ENCODE data around the gene PITRM1.

PITRM1 gene

GRCh38 chr10:3100093-3100792 is 72.3 kb downstream of the PITRM1 start:
- DNase-seq = no peak

DNA sequence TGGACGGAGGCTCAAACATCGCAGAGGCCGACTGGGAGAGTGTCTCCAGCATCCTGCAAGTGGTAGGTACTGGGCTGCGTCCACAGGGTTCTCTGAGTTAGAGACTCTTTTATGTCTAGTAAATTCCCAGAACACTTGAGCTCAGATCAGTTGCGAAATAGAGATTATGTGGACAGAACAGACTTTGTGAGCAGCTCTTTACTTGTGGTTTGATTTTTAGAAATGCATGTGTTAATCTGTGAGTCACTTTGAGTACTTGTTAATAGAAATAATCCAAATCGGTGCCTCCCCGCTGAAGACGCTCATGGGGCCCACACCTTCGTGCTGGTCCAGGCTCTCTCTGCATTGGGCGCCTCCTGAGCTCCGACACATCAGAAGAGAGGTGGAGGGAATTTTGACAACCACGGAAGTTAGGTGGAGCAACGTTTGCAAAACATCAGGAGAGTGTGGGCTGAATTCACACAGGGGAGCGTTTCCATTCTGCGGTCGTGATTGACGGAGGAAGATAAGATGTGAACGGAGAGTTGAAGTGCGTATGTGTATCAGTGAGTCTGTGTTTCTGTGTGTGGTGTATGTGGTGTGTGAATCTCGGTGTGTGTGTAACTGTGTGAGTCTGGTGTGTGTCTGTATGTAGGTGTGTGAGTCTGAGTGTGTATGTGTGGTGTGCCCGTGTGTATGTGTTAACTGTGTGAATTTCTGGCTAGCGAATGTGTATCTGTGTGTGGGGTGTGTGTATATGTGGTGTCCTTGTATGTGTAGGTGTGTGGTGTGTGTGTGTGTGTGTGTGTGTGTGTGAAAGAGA is 73.1 kb downstream of the PITRM1 start:
- DNase-seq = no peak

GRCh38 chr10:3098689-3099088 is 73.9 kb downstream of the PITRM1 start:
- no peak for DNase-seq

- DNase-seq = no peak
Measured at GRCh38 chr10:3097160-3097559, 75.4 kb downstream of the PITRM1 start.

- no peak for DNase-seq
Measured at GRCh38 chr10:3096149-3096548, 76.4 kb downstream of the PITRM1 start.

- peak; percentile 54 for DNase-seq
Measured at GRCh38 chr10:3095373-3096139, 77.0 kb downstream of the PITRM1 start.

DNA sequence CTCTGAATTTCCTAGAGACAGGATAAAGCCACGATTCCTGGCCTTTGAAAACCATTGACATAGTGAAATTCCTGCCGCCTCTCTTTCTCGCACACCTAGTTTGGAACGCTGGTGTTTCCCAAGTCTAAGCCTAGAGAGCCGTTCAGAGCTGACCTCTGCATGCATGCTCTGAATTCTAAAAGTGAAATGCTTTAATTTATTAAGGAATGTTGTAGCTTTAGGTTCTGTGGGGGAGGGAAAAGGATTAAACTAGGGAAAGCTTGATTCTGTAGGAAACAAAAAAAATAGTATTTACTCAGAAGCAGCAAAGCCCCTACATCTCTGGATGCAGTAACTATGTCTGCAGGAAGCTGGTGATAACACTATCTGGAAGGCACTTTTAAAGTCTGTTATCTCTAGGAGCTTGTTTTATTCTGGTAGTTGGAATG is 78.0 kb downstream of the PITRM1 start:
- no peak for DNase-seq

DNA sequence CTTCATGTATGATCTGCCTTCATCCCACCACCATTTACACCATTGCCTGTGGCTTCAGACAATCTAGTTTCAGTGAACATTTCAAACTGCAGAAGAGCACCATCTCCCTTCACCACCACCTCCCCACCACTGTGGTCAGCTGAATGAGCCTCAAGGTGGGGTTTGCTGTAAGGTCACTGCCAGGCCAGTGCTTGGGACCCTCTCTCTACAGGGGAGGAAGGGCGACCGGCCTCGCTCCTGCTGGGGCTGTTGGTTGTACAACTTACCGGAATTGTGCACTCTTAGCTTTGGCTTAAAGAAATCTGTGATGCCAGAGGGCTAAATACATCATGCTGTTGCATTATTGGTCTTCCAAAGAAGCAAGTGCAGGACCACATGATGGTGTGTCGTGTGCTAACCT is 78.6 kb downstream of the PITRM1 start:
- DNase-seq = no peak

DNA sequence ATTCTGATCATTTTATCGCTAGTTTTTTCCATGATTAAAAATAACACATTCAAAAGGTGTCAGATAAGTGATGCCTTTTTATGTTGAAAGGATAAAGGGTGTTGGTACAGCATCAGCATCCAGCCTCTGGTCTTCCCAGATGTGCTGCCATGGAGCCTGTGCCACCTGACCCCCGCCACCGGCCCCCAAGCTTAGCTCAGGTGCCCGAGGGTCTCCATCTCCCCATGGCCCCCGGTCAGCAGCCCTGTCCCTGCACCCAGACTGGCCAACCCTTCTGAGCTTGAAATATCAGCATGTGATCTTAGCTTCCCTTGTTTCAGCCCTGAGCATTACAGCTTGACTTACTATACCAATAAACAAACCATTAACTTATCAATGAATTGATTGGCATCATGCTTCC is 80.7 kb downstream of the PITRM1 start:
- DNase-seq = no peak

DNA sequence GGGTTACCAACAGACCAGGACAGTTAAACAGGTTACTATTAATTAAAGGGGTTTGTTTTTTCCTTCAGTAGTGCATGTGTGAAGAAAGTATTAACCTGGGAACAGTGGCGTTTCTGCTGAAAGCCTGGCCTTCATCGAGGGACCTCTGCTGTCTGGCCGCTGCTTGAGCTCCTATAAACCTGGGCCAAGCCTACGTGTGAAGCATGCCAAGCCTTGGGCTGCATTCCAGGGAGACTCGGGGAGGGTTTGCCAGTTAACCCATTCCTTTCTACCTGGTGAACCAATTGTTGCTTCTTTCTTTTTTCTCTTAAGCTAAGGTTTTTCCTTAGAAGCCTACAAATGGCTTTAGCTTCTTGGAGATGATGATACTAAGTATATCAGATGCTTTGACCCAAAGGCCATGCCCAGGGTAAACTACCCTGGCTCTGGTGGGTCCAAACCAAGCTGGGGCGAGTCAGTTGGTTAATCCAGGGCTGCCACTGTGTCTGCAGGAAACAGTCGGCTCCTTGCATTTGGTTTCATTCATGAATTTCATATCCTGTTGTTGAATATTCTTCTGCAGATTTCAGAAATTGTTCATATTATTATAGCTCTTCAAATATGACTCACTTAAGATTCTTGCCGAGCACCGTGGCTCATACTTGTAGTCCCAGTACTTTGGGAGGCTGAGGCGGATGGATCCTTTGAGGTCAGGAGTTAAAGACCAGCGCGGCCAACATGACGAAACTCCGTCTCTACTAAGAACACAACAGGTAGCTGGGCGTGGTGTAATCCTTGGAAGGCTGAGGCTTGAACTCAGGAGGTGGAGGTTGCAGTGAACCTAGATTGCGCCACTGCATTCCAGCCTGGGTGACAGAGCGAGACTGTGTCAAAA is 81.4 kb downstream of the PITRM1 start:
- DNase-seq = no peak

- no peak for DNase-seq
Measured at GRCh38 chr10:3090388-3090787, 82.2 kb downstream of the PITRM1 start.

Measured in CD4-positive, alpha-beta T cell treated with Interleukin-15 for 1 hour (primary cell).